Calu3 (cell line): ENCODE results near the gene MGST1. TPM values are rescaled to one million over a fixed set of nuclear protein-coding genes. Genes with fewer than 3 reads are reported as not detected.

Experiments
- Bru-seq: library from RNA; stranded (reverse); fragments of 400-500 nt; gene quantifications from one replicate; lab custom pipeline; 2021; lab: Mats Ljungman, UMichigan
- BruChase-seq, 2 experiments: library from RNA; stranded (reverse); fragments of 400-500 nt; gene quantifications; one replicate each; lab custom pipeline; 2021; lab: Mats Ljungman, UMichigan
- BruUV-seq: library from RNA; stranded (reverse); fragments of 400-500 nt; replicated peaks from 2 replicates; lab custom pipeline; 2021; lab: Mats Ljungman, UMichigan
- CTCF ChIA-PET: fragments of 300-600 bp; sonication (Branson Sonifier 250); formaldehyde crosslinking; loops from one replicate; lab custom pipeline; 2022; ENCODE audit warnings: antibody characterized with exemption; lab: Charles Lee
- DNase-seq: peaks from one replicate; pipeline ENCODE4 v3.0.0; 2022
- H3K27ac Mint-ChIP-seq: one replicate; pipeline ENCODE4 v1.8.0; 2022; ENCODE audit warnings: mixed read lengths; ENCODE audit not compliant: unreplicated experiment
- H3K27me3 Mint-ChIP-seq: one replicate; pipeline ENCODE4 v1.8.0; 2022; ENCODE audit warnings: mixed read lengths; ENCODE audit not compliant: unreplicated experiment
- H3K36me3 Mint-ChIP-seq: one replicate; pipeline ENCODE4 v1.8.0; 2022; ENCODE audit warnings: mild to moderate bottlenecking, moderate library complexity, mixed read lengths; ENCODE audit not compliant: insufficient read depth, unreplicated experiment
- H3K4me1 Mint-ChIP-seq: one replicate; pipeline ENCODE4 v1.8.0; 2022; ENCODE audit warnings: mild to moderate bottlenecking, low read depth, mixed read lengths; ENCODE audit not compliant: unreplicated experiment
- H3K4me3 Mint-ChIP-seq: one replicate; pipeline ENCODE4 v1.8.0; 2022; ENCODE audit warnings: mild to moderate bottlenecking, low read depth, moderate library complexity, mixed read lengths; ENCODE audit not compliant: unreplicated experiment
- H3K9me3 Mint-ChIP-seq: one replicate; pipeline ENCODE4 v1.8.0; 2022; ENCODE audit warnings: low read depth, mixed read lengths; ENCODE audit not compliant: unreplicated experiment
- intact Hi-C: fragments of 100-400 bp; cut with micrococcal nuclease; formaldehyde crosslinking; loops from one replicate; pipeline ENCODE4 v1.10.0; 2022; ENCODE audit not compliant: unreplicated experiment
- long read RNA-seq: library from polyadenylated mRNA; stranded (forward); transcript quantifications from one replicate; pipeline ENCODE4 v2.0.0, GENCODE V29; 2022
- total RNA-seq: library from RNA; stranded (reverse); gene quantifications from 2 replicates; pipeline ENCODE4 v1.2.3, GENCODE V29; 2022
- TF ChIP-seq, protein P1 (sequence below): fragments of 200-600 bp; IDR thresholded peaks from one replicate; pipeline ENCODE4 v1.8.0; 2022; ENCODE audit warnings: antibody characterized with exemption; ENCODE audit not compliant: unreplicated experiment

Gene MGST1, protein sequence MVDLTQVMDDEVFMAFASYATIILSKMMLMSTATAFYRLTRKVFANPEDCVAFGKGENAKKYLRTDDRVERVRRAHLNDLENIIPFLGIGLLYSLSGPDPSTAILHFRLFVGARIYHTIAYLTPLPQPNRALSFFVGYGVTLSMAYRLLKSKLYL
- total RNA-seq = 352 and 354 TPM in 2 replicates
- Bru-seq, nascent RNA = percentile 93 among the genes with signal in this experiment
- BruChase-seq, experiment 1, labeled RNA remaining after a 6-hour chase = percentile 92 among the genes with signal in this experiment
- BruChase-seq, experiment 2, labeled RNA remaining after a 2-hour chase = percentile 91 among the genes with signal in this experiment
- long read RNA-seq, transcript MGST1-219 (1 exons, 1,842 nt) = minor isoform, 5 of 602 reads
- long read RNA-seq, transcript MGST1-205 (4 exons, 914 nt) = major isoform, 554 of 602 reads
- long read RNA-seq, partial matches to known transcripts = 14 of 602 reads
- long read RNA-seq, other reads (novel, unspliced or antisense) = 20 of 602 reads

DNA sequence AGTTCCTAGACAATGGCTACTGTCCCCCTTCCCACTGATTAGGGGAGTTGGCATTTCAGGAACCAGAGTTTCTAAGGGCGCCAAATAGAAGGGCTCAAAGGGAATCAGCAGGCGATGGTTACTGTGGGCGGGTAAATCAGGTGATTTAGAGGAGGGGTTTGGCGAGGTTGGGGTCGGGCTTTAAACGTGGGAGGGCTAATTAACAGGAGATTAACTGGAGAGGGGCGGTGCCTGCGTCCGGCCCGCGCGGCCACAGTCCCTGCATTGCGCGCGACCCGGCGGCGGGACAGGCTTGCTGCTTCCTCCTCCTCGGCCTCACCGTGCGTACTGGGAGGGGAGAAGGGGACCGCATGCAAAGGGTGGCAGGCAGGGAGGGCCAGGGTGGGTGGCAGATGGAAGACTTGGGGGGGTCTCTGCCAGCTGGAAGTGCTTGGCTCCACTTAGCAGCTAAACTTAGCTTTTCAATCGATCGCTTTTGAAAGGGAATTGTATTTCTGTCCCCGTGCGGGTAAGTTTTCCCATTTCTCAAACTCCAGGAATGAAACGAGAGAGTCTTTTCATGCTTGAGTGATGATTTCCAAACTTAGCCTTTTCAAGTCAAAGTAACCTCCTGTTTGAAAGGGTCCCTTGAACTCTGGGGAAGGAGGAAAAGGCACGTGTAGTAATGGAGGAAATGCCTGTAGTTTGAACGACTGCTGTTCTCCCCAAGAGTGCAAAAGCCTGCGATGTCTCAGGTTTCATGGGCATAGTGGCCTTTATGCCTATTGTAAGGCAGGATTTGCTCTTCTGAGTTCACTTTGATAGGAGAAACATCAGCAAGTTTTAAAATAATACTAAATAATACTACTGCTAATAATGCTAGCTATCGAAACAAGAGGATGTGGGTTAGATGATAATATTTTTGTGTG is at the start of gene MGST1:
Gene MGST1, plus strand, starts transcription at position 255 of the 908 bp plus-strand sequence. CDS start 6,608 bp downstream, outside the sequence.
- Mint-ChIP-seq H3K4me3 (peak within 1 kb of the TSS; percentile 81), H3K4me1 (peaks cover 69% of the 10 kb centered on the region), H3K27ac (peak within 1 kb of the TSS; percentile 93), H3K27me3 (no peaks in the 10 kb centered on the region), H3K36me3 (peaks cover 56% of the 10 kb centered on the region), H3K9me3 (no peaks in the 10 kb centered on the region)
- intact Hi-C loops = no loop called here
- BruUV-seq = TSS peak; percentile 57
- CTCF ChIA-PET = no interaction called here
- TF ChIP-seq, protein P1, sequence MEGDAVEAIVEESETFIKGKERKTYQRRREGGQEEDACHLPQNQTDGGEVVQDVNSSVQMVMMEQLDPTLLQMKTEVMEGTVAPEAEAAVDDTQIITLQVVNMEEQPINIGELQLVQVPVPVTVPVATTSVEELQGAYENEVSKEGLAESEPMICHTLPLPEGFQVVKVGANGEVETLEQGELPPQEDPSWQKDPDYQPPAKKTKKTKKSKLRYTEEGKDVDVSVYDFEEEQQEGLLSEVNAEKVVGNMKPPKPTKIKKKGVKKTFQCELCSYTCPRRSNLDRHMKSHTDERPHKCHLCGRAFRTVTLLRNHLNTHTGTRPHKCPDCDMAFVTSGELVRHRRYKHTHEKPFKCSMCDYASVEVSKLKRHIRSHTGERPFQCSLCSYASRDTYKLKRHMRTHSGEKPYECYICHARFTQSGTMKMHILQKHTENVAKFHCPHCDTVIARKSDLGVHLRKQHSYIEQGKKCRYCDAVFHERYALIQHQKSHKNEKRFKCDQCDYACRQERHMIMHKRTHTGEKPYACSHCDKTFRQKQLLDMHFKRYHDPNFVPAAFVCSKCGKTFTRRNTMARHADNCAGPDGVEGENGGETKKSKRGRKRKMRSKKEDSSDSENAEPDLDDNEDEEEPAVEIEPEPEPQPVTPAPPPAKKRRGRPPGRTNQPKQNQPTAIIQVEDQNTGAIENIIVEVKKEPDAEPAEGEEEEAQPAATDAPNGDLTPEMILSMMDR = no peak
- DNase-seq = peak; percentile 90

DNA sequence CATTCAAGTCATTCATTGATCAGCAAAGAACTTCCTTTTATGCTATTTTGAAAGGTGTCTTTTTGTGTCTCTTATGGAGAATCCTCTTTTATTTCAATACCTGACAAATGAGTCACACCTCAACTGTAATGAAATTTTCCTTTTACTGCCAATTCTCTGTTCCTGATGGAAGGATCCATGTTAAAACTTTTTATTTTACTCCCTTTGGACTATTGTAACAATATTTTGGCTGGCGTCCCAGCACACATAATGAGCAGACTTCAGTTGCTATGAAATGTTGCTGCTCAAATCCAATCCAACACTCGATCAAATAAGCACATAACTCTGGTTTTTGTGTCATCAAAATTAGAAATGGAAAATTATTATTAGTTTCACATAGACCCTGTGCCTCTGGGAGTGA is 48.0 kb upstream of the MGST1 start:
- Mint-ChIP-seq H3K27ac (no peak overlapping the region), H3K4me1 (no peaks in the 10 kb centered on the region), H3K36me3 (no peaks in the 10 kb centered on the region), H3K27me3 (no peaks in the 10 kb centered on the region), H3K9me3 (no peaks in the 10 kb centered on the region), H3K4me3 (no peak overlapping the region)
- no TSS peak for BruUV-seq
- TF ChIP-seq, protein P1 = no peak
- no peak for DNase-seq
- CTCF ChIA-PET = no interaction called here
- intact Hi-C loops = no loop called here

DNA sequence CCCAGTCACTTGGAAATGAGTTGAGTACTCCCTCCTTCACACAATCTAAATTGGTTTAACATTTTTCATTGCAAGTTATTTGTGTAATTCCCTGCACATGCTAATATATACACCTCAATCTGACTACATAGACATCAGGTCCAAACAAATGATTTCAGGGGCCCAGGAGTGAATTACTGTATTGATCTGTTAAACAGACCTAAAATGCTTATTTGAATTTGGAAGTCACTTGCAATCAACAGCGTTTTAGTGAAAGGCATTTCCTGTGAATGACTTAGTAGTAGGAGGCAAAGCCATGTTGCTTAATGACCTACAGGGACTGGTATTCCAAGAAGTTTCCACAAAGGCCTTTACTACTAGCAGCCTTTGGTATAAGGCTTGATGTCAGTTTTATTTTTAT is 47.3 kb upstream of the MGST1 start:
- no peak for DNase-seq
- TF ChIP-seq, protein P1 = no peak
- no TSS peak for BruUV-seq
- no peaks in the 10 kb centered on the region for H3K36me3 Mint-ChIP-seq
- intact Hi-C loops = no loop called here
- H3K27me3 Mint-ChIP-seq = no peaks in the 10 kb centered on the region
- H3K9me3 Mint-ChIP-seq = no peaks in the 10 kb centered on the region
- CTCF ChIA-PET = no interaction called here
- H3K27ac Mint-ChIP-seq = no peak overlapping the region
- H3K4me3 Mint-ChIP-seq = no peak overlapping the region
- H3K4me1 Mint-ChIP-seq = no peaks in the 10 kb centered on the region

DNA sequence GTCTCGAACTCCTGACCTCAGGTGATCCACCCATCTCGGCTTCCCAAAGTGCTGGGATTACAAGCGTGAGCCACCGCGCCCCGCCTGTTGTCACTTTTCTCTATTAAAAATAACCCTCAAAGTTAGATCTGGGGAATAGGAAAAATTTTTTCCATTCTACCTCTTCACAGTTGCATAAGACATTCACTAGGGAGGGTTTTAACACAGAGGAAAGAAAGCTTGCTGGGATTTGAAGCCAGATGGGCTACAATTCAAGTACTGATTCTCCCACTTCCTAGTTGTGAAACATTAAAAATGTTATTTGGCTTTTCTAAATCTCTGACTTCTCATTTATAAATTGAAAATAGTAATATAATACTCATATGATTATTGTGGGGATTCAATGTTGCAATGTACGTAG is 46.7 kb upstream of the MGST1 start:
- Mint-ChIP-seq H3K27me3 (no peaks in the 10 kb centered on the region), H3K4me1 (no peaks in the 10 kb centered on the region), H3K36me3 (no peaks in the 10 kb centered on the region), H3K4me3 (no peak overlapping the region), H3K27ac (no peak overlapping the region), H3K9me3 (no peaks in the 10 kb centered on the region)
- TF ChIP-seq, protein P1 = no peak
- DNase-seq = no peak
- intact Hi-C loops = no loop called here
- no TSS peak for BruUV-seq
- CTCF ChIA-PET = no interaction called here
